Measurements from ENCODE around the gene SMR3B. TPM values are rescaled to one million over a fixed set of nuclear protein-coding genes. Genes with fewer than 3 reads are reported as not detected.

Gene SMR3B
- not detected for polyA plus RNA-seq (ENCODE audit: insufficient read length)
- long read RNA-seq, donor 1 = 0 reads
- long read RNA-seq, donor 2 = 0 reads
- long read RNA-seq, donor 3 = 0 reads
- long read RNA-seq, donor 4 = 0 reads
- long read RNA-seq, donor 5 = 0 reads
- long read RNA-seq, donor 6 = 0 reads
- long read RNA-seq, donor 7 = 0 reads
- long read RNA-seq, donor 8 = 0 reads

DNA sequence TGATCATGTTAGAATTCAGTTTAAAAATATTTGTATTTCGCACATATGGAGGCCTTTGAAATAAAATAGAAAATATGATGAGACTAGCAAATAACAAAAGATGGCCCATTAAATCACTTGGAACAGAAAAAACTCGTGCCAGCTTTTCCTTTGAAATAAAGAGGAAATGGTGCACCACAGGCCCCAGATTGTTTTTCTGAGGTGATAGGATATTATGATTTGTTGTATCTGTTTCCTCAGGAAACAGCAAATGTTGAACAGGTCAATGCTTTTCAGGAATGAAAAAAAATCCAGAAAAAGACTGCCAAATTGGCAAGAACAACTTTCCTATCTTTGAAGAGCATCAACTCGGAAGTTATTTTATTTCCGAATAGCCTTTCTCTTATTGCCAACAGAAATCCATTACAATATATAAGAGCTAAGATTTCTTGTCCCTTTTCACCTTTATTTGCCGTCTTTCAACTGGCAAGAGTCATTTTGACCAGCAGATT lies at the start of gene SMR3B:
SMR3B (plus strand) TSS at position 441 of the 491 bp plus-strand sequence. CDS start 1,380 bp downstream, outside the sequence.
- DNase-seq = no peak

DNA sequence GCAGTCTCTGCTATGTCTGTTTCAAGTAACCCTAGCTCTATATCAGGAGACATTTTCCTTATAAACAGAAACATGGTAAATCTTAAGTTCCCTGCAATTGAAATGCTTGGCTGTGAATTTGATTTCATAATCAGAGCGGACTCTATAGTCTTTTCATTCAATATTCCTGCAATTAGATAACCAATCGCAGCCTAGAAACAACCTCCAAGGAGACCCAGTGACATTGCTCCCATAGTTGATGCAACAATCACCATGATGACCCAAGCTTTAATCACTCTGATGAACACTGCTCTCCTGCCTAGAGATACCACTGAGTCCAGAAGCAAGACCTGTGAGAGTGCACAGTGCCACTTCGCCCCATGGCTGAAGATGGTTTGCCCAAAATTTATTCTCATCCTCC lies 48.2 kb upstream of the SMR3B start, which contains the start of gene CABS1:
CABS1 (plus strand) TSS at position 301 of the 400 bp plus-strand sequence; CDS start at position 360, 59 bp downstream.
- no peak for DNase-seq

DNA sequence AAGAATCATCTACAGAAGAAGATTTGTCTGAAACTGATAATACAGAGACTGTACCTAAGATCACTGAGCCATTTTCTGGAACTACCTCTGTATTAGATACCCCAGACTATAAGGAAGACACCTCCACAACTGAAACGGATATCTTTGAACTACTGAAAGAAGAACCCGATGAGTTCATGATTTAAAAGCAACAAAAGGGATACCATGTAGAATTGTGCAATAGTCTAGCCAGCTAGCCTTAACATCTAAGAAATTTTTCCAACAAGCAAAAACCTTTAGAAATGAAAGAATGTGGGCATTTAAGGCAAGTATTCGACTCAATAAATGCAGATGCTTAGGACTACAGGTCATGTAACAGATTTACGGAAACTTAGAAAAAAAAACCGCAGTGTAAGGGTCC lies 46.9 kb upstream of the SMR3B start:
- DNase-seq = no peak

DNA sequence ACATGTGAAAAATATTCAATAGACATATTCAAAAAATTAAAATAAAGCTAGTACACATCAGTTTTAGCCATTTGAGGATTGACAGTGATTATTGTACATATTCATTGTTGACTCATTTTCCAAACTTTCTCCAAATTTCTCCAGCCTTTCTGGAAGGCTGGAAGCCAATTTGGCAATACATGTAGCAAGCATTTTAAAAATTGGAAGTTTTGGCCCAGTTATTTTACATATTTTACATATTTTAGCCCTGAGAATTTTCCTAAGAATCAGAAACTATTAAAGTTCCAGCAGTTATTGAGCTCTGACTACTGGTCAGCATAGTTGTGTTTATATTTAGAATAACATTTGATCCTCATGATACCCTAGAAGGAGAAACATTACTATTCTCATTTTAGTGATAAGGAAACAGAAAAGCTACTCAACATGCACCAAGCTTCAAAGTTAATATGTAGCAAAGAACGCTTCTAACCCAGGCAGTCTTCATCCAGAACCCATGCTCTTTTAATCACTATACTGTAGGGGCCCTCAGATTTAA lies 45.0 kb upstream of the SMR3B start:
- DNase-seq = no peak

DNA sequence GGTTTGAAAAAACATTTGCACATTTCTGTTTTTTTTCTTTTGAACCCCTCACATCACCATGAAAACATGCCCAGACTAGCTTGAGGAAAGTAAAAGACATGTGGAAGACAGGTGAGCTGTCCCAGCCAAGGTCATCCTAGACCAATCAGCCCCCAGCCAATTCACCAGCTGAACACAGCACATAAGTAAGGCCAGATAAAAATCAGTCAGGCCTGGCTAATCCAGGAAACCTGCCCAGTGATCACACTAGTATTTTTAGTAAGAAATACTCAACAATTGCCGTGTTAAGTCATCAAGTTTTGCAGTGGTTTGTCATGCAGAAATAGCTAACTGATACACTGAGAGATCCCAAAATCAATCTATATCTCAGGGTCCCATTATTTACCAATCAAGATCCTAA lies 26.7 kb upstream of the SMR3B start:
- DNase-seq = no peak

DNA sequence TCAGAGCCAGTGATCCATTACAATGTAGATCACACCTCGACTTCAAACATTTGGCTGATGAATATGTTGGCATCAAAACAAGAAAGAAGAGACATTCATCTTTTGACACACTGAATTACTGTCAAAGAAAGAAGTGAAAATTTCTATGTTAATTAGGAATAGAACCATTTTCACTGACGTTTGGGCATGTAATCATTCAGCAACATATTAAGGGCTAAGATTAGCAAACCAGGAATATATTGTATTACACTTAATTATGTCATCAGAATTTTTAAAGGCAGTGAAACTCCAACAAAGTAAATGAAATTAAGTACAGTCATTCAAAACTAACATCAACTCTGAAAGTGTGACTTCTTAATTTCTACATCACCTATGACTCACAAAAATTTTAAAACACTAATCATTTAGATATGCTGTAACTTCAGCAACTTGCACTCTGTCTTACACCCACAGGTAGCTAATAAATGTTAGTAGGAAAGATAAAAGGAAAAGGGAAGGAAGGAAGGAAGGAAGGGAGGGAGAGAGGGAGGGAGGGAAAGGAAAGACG lies 23.7 kb upstream of the SMR3B start:
- no peak for DNase-seq

DNA sequence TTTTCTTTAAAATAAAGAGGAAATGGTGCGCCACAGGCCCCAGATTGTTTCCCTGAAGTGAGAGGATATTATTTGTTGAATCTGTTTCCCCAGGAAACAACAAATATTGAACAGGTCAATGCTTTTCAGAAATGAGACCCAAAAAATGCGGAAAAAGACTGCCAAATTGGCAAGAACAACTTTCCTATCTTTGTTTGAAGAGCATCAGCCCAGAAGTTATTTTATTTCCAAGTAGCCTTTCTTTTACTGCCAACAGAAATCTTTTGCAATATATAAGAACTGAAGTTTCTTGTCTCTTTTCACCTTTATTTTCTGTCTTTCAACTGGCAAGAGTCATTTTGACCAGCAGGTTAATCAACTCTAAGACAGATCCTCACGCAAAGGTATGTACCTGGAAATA lies 22.5 kb upstream of the SMR3B start, which contains the start of gene SMR3A:
SMR3A (plus strand) TSS at position 301 of the 400 bp plus-strand sequence. CDS start 1,356 bp downstream, outside the sequence.
- DNase-seq = no peak

DNA sequence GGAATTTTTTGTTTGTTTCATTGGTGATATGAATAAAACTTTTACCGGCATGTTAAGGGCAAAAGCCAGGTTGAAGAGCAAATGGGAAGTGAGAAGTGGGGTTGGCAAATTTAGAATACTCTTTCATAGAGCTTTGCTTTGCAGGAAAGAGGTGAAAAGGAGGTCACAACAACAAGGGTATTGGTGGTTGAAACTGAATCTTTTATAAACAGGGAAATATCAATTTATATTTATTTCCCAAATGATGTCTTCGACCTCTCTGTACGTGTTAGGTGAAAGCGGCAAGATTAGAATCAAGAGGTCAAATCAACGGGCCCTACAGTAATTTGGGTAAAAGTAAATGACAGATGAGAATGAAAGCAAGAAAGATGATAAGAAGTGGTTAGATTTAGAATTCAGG lies 18.9 kb upstream of the SMR3B start:
- DNase-seq = no peak

DNA sequence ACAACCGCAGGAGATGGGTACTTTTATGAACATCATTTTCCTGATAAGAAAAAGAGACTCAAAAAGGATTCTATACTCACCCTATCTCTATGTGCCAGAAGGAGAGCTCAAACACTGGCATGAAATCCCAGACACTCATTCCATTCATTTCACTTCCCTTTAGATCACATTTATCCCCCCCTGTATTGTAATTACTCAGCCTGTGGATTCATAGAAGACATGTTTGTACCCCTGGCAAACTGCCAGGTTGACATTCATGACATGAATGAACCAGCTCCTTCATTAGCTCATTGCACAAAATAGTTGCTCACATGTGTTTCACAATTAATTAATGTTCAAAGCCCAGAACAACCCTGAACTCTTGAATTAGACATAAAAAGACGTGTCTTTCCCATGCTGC lies 17.5 kb upstream of the SMR3B start:
- no peak for DNase-seq

DNA sequence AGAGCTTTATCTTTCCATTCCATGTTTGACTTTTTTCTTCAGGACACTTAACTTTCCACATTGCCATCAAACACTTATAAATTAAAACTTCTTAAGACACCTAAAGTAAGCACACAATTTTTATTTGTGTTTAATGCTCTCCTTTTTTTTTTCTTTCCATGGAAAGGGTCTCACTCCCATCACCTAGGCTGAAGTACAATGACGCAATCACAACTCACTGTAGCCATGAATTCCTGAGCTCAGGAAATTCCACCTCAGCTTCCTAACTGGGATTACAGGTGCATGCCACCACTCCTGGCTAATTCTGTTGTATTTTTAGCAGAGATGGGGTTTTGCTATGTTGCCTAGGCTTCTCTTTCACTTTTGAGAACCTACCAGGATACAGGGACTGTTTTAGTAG lies 15.1 kb upstream of the SMR3B start:
- DNase-seq = no peak

DNA sequence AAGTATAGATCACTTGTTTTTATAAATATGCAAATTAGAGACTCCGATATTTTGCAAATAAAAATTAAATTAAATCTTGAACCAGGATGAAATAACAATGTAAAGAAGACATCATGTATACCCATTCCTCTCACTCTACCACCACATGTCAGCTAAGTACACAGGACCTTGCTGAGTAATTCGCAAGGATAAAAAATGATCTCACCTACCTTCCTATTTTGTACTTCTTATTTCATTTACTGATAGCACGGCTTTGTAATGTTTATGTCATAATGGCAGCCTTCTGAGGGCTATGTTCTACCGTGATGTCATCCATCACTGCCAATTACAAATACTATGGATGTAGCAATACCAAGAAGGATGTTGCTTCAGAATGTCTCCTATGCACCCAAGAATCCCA lies 10.9 kb upstream of the SMR3B start:
- no peak for DNase-seq

DNA sequence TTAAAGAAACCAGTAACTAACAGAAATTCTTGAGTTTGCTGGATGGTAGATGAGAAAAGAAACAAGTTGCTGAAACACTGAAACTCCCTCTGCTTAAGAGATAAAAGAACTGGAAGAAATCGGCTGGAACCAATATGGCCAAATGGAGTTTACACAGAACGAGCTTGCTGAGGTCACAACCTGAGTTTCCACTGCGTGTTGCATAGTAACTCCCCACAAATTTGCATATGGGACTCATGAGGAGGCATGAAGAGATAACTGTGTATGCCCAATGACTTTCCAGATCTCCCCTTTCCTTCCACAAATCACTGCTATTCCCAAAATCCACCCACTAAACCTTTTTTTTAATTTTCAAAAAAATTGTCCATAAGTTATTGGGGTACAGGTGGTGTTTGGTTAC lies 10.2 kb upstream of the SMR3B start:
- DNase-seq = no peak

DNA sequence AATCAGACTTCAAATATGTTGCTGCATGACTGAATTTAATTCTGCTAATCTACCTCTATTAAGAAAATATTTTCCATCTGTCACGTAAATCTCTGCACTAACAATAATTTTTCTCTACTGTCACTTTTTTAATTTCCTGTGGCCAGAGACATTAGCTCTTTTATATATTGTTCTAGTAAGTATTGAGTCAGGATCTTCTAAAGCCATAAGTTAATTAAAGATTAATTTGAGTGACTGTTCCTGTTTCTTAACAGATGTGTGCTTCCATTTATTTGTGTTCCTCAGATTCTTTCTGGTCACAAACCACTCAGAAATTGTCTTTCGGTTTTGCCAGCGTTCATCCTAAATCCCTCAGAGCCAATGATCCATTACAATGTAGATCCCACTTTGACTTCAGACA lies 2.4 kb upstream of the SMR3B start:
- no peak for DNase-seq

DNA sequence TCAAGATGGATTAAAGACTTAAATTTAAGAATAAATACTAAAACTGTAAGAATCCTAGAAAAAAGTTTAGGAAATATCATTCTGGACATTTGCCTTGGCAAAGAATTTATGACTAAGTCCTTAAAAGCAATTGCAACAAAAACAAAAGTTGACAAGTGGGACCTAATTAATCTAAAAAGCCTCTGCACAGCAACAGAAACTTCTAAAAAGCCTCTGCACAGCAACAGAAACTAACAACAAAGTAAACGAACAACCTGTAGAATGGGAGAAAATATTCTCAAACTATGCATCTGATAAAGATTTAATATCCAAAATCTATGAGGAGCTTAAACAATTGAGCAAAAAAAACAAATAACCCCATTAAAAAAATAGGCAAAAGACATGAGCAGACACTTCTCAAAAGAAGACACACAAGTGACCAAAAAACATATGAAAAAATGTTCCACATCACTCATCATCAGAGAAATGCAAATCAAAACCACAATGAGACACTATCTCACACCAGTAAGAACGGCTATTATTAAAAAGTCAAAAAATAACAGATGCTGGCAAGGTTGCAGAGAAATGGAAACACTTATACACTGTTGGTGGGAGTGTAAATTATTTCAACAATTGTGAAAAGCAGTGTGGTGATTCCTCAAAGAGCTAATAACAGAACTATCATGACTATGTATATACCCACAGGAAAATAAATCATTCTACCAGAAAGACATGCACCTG lies 9.3 kb downstream of the SMR3B start:
- no peak for DNase-seq

DNA sequence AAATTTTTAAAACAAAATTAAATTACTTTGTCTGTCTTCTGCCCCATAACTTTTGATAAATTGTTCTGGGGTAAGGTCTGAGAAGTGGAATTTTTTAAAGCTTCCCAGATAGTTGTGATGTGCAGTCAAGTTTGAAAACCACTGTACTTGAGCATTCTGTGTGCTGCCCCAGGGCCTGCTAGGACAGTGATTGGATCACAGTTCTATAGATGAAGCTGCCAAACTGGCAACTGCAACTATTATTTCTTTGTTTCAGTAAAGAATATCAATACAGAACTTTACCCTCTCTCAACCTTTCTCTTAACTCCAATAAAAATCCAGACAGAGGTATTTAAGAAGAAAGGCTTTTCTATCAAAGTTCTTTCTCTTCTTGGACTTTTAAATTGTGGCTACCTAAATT lies 14.6 kb downstream of the SMR3B start, which contains the start of gene OPRPN:
OPRPN (plus strand) TSS at position 361 of the 400 bp plus-strand sequence. CDS start 1,346 bp downstream, outside the sequence.
- no peak for DNase-seq

DNA sequence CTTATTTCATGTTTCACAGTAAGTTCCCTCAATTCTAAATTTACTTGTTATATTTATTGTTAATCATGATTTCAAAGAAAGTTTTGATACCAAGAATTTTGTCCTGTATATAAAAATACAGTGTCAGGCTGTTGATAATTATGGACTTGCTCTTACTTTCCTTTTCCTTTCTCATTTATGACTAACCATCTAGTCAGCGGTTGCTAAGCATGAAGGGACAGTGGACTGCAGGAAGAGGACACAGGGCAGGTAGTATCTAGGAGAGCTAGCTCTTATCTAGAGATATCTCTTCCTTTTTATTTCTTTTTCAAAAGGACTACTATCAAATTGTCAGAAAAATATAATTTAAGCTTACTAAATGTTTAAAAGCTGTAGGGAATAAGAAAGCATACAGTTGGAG lies 16.4 kb downstream of the SMR3B start:
- DNase-seq = no peak

DNA sequence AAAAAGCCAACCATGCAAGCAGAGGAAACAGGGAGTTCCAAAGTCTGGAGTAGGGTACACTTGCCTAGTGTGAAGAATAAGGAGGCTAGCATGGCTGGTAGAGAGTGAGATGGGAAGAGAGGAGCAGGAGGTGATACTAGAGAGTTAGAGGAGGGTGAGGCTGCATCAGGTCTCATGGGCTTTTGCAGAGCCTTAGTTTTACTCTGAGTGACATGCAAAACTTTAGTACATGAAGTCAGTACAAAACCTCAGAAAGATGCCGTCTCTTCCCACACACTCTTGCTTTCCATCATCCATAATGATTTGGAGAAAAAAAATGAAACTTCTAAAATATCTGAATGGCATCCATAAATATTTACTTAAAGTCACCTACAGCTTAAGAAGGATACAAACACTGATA lies 19.8 kb downstream of the SMR3B start:
- no peak for DNase-seq

DNA sequence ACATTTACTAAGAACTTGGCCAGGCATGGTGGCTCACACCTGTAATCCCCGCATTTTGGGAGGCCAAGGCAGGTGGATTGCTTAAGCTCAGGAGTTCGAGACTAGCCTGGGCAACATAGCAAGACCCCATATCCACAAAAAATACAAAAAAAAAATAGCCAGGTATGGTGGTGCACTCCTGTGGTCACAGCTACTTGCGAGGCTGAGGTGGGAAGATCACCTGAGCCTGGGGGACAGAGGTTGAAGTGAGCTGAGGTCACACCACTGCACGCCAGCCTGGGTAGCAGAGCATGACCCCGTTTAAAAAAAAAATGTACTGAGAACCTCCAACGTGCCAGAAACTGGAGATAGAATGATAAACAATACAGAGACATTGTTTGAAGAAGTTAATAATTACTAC lies 22.8 kb downstream of the SMR3B start:
- DNase-seq = no peak

DNA sequence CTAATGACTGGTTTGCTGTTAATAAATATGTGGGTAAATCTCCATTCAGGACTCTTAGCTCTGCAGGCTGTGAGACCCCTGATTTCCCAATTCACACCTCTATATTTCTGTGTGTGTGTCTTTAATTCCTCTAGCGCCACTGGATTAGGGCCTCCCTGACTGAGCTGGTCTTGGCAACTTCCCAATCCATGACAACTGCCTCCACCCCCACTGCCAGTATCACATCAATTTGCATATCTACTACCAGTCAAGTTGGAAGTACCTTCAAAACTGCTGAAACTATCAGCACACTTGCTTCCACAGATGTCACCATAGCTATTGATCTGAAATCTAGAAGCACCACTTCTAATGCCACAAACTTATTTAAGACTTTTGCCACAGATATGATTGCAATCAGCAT lies 42.4 kb downstream of the SMR3B start:
- DNase-seq = no peak

DNA sequence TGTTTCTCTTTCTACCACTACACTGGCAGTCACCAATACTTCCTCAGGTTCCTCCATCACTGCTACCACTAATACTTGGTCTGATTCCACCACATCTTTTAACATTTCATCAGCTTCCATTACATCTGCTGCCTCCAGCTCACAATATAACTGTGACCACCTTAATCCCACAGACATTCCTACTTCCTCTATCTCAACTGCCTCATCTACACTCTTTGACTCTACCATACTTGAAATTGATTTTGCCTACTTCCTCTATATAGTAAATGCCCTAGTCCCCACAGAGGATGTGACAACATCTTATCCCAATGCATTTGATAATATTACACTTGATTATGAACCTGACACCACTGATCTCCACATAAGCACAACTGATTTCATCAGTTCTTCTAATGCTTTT lies 43.9 kb downstream of the SMR3B start:
- no peak for DNase-seq

DNA sequence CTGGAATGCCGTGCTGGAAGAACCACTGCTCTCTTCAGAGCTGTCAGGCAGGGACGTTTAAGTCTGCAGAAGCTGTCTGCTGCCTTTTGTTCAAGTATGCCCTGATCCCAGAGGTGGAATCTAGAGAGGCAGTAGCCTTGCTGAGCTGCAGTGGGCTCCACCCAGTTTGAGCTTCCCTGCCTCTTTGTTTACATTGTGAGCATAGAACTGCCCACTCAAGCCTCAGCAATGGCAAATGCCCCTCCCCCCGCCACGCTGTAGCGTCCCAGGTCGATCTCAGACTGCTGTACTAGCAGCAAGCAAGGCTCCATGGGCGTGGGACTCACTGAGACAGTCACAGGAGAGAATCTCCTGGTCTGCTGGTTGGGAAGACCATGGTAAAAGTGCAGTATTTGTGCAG lies 54.3 kb downstream of the SMR3B start:
- DNase-seq = no peak
